ENCODE measurements around the gene LGALS7B. TPM values are rescaled to one million over a fixed set of nuclear protein-coding genes. Genes with fewer than 3 reads are reported as not detected.
"Not testable (repeated sequence)": the region's sequence is repeated elsewhere in the genome, so short reads cannot be mapped to it uniquely, and the experiment has no call there.

The LGALS7B gene
- total RNA-seq = 3.1 TPM

DNA sequence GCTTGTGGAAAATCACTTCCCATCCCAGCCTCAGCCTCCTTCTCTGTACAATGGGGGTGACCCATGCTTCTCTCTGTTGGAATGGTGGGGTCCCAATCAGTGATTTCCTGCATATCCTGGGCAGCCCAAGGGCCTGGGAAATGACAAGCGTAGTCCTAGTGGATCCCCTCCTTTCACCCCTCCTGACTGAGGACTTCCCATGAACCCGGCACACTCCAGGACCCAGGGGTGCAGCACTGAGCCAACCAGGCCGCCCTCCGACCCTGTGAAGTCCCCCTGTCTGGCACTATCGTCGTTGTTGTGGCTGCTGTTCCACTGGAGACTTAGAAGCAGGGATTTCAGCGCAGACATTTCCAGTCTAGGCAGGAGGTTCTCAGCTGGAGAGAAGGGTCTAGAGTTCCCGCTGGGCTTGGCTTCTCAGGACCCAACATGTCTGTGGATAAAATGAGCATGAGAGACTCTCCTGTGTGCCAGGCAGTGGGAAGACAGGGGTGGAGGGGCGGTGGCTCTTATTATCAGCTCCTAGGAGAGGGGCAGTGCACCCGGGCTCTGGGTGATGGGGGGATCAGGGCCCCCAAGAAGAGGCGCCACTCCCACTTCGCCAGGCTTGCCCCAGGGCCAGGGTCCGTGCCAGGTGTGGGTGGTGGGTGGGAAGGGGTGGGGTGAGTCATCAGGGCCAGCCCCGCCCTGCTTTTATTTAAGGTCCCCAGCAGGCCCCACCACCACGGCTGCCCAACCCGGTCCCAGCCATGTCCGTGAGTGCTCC lies at the start of gene LGALS7B:
Gene LGALS7B (plus strand): TSS at position 723 of the 766 bp plus-strand sequence. CDS start 27 bp downstream, at position 750.
- DNase-seq (ENCODE audit: low spot score) = no peak

DNA sequence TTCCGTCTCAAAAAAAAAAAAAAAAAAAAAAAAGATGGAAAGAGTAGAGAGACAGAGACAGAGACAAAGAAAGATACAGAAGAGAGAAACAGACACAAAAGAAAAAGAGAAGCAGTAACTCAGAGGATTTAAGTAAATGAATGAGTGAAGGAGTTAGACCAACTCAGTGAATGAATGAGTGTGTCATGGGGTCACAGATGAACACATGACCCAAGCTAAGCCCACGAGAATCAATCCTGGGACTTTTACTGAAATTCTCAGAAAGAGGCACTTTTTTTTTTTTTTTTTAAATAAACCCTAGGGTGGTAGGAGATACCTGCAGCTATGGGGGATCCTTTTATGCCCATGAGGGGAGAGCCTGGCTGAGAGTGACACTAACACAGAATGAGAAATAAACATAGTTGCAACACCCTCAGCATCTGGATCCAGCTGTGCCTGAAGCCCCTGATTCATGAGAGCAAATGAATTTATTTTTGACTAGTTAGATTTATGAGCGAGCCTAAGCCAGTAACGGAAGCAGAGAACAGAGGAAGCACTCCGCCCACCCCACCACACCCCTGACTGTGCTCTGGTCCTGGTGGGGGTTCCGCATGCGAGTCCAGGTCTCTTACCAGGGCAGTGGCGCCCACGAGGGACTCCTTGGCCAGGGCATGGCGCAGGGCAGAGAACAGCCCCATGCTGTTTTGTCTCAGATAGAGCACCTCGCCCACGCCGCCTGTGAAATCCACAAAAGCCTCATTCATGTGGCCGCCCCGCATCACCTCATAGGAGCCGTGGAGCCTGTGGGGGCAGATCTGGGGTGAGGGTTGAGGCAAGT lies 49.4 kb upstream of the LGALS7B start:
- no peak for DNase-seq (ENCODE audit: low spot score)

DNA sequence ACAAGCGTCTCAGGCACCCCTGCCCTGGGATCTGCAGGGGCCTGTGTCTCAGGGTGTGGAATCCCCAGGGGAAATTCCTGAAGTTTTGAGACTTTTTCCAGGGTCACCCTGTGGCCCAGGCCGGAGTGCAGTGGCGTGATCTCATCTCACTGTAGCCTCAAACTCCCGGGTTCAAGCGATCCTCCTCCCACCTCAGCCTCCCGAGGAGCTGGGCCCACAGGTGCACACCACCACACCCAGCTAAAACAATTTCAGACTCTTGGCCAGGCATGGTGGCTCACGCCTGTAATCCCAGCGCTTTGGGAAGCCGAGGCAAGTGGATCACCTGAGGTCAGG lies 48.8 kb upstream of the LGALS7B start:
- no peak for DNase-seq (ENCODE audit: low spot score)

DNA sequence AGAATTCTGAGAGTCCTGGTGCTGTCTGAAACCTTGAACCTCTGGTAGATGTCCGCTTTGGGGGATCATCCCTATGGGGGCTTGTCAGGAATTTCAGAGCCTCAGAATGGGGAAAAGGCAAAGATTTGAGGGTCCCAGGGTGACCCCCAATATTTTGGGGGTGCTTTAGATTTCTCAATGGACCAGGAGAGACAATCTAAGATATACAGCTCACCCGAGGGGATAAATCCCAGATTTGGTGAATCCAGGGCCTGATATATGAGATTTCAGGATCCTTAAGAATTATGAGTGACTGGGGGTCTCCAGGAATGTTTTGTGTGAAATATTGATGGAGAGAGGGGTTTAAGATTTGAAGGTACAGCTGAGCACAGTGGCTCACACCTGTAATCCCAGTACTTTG lies 48.1 kb upstream of the LGALS7B start:
- no peak for DNase-seq (ENCODE audit: low spot score)

DNA sequence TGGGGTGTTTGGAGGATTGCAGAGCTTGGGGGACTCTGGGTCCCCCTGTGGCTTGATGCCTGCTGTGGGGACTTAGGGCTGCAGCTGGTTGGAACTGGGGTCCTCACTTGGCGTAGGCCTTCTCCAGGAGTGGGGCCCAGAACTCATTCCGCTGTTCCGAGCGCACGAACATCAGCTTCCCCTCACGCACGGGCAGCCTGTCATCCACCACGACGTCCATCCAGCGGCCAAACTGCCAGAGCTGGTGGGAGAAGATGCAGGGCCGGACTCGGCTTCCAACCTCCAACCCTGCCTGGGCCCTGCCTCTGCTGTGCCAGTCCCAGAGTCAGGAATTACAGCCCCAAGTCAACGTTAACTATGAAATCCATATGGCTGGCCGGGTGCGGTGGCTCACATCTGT lies 47.3 kb upstream of the LGALS7B start:
- DNase-seq (ENCODE audit: low spot score) = no peak

DNA sequence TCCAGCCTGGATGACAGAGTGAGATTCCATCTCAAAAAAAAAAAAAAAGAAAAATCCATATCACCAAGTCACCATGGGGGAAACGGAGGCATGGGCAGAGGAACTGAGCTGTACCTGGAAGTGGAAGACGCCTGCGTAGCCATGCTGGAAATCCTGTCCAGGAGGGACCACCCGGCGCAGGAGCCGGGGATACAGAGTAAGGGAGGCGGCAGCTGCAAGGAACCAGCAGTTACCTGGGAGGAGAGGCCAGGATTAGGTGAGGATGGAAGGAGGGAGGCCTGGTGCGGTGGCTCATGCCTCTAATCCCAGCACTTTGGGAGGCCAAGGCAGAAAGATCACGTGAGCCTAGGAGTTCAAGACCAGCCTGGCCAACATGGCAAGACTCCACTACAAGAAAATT lies 46.7 kb upstream of the LGALS7B start:
- no peak for DNase-seq (ENCODE audit: low spot score)

DNA sequence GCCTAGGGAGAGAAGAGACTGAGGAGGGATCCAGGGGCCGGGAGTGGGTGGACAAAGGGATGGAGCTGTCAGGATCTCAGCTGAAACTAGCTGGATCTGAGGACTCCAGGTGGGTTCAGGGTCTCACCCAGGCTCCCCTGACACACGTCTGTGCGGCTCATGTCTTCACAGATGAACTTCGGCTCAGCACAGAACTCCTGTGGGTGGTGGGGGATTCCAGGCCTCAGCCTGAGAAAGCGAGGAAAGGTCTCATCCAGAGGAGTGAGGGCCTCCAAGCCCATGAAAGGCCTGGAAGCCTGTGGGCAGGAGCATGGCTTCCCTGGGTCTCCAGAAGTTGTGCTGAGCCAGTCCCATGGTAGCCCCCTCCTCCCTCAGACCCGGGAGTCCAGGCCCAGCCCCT lies 46.1 kb upstream of the LGALS7B start:
- no peak for DNase-seq (ENCODE audit: low spot score)

DNA sequence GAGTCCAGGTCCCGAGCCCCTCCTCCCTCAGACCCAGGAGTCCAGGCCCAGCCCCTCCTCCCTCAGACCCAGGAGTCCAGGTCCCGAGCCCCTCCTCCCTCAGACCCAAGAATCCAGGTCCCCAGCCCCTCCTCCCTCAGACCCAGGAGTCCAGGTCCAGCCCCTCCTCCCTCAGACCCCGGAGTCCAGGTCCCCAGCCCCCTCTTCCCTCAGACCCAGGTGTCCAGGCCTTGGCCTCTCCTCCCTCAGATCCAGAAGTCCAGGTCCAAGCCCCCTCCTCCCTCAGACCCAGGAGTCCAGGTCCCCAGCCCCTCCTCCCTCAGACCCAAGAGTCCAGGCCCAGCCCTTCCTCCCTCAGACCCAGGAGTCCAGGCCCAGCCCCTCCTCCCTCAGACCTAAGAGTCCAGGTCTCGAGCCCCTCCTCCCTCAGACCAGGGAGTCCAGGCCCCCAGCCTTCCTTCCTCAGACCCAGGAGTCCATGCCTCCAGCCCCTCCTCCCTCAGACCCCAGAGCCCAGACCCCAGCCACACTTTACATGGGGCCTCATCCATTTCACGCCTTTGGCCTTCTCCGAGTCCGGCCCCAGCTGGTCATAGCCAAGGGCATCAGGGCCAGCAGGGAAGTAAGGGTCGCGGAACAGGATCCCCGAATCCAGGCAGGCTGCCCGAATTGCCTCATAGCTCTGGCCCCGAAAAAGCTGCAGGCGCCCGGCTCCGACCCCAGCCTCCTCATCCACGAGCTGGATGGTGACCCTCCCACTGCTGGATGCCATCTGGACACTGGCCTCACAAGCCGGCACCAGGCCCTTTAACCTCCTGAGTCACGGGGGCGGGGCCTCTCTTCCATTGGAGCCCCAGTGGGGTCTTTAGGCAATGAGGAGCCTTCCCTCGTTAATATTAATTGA lies 45.4 kb upstream of the LGALS7B start:
- DNase-seq (ENCODE audit: low spot score) = no peak

DNA sequence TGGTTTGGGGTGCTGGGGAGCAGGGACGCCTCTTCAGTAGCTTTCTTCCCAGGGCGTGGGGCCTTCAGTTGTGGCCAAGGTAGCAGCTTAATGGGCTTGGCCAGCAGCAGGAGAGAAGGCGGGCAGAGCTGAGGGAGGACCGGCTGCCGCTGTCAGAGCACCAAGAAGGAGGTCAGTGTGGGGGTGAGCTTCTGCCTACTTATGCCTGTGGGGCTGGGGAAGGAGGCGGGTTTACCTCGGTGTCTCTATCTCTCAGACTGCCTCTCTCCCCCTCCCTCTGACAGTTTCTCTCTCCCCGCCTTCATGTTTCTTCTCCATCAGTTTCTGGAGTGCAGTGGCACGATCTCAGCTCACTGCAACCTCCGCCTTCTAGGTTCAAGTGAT lies 44.7 kb upstream of the LGALS7B start, which contains the start of gene CAPN12:
Gene CAPN12 (minus strand): TSS at position 177 of the 384 bp plus-strand sequence. CDS start 309 bp downstream, outside the sequence.
- no peak for DNase-seq (ENCODE audit: low spot score)

DNA sequence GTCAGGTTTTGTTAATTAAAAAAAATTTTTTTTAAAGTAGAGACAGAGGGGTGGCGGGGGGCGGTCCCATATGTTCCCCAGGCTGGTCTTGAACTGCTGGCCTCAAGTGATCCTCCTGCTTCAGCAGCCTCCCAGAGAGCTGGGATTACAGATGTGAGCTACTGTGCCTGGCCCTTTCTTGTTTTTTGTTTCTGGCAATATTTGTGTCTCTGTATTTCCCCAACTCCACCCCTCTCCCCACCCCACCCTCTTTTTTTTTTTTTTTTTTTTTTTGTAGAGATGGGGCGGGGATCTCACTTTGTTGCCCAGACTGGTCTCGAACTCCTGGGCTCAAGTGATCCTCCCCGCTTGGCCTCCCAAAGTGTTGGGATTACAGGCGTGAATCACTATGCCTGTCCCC lies 44.1 kb upstream of the LGALS7B start:
- DNase-seq (ENCODE audit: low spot score) = no peak

DNA sequence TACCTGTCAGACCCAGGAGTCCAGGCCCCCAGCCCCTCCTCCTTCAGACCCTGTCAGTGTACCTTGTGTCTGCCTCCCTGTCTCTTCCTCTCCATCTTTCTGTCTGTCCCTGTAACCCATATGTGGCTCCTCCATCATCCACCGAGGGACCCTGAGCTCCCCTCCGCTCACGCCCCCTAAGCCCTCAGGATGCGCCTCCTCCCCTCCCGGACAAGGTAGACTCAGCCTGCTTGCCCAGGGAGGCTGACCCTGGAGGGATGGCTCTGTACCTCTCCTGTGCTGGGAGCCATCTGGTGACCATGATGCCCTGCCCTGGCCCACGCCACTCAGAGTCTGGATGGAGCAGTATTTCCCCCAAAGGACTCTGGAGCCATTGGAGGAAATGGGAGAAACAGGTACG lies 43.7 kb upstream of the LGALS7B start:
- DNase-seq (ENCODE audit: low spot score) = no peak

DNA sequence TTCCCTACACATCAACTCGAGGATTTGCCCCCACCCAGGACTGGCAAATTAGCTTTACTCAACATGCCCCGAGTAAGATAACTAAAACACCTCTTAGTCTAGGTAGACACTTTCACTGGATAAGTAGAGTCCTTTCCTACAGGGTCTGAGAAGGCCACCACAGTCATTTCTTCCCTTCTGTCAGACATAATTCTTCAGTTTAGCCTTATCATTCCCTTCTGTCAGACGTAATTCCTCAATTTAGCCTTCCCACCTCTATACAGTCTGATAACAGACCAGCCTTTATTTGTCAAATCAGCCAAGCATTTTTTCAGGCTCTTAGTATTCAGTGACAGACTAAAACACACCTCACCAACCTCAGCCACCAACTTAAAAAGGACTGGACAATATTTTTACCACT lies 35.2 kb upstream of the LGALS7B start:
- DNase-seq (ENCODE audit: low spot score) = not testable (repeated sequence)

DNA sequence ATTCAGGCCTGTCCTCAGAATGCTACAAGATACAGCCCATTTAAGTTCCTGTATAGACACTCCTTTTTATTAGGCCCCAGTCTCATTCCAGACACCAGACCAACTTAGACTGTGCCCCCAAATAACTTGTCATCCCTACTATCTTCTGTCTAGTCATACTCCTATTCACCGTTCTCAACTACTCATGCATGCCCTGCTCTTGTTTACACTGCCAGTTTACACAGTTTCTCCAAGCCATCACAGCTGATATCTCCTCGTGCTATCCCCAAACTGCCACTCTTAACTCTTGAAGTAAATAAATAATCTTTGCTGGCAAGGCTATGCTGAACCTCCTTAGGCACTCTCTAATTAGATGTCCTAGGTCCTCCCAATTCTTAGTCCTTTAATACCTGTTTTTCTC lies 34.8 kb upstream of the LGALS7B start:
- not testable (repeated sequence) for DNase-seq (ENCODE audit: low spot score)

DNA sequence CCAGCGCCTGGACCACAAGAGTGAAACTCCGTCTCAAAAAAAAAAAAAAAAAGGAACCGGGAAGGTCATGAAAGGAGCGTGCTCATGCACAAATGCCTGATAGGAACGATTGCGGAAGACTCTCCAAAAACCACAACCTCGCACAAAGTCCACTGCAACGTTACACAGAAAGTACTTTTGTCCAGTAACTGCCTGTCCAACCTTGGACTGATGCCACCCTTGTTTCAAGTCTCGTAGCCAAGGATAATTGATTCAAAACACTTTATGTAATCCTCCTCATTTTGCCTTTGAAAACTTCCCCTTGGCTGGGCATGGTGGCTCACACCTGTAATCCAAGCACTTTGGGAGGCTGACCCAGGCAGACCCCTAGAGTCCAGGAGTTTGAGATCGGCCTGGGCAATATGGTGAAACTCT lies 29.4 kb upstream of the LGALS7B start:
- peak; percentile 92 for DNase-seq (ENCODE audit: low spot score)

DNA sequence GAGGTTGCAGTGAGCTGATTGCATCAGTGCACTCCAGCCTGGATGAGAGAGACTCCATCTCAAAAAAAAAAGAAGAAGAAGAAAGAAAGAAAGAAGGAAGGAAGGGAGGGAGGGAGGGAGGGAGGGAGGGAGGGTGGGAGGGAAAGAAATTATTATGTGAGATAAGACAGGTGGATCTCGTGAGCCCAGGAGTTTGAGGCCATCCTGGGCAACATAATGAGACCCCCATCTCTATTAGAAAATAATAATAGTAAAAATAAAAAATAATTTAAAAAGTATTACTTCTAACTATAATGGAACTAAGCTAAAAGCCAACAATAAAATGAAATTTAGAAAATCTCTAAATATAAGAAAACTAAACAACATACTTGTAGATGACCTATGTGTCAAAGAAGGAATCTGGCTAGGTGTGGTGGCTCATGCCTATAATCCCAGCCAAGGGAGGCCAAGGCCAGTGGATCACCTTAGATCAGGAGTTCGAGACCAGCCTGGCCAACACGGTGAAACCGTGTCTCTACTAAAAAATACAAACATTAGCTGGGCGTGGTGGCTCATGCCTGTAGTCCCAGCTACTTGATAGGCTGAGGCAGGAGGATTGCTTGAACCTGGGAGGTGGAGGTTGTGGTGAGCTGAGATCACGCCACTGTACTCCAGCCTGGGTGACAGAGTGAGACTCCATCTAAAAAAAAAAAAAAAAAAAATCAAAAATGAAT lies 28.0 kb upstream of the LGALS7B start:
- DNase-seq (ENCODE audit: low spot score) = not testable (repeated sequence)

DNA sequence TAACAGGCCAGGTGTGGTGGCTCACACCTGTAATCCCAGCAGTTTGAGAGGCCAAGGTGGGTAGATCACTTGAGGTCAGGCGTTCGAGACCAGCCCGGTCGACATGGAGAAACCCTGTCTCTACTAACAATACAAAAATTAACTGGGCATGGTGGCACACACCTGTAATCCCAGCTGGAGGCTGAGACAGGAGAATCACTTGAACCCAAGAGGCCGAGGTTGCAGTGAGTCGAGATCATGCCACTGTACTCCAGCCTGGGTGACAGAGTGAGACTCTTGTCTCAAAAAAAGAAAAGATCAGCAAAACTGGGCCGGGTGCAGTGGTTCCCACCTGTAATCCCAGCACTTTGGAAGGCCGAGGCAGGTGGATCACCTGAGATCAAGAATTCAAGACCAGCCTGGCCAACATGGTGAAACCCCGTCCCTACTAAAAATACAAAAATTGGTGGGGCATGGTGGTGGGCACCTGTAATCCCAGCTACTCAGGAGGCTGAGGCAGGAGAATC lies 27.1 kb upstream of the LGALS7B start:
- DNase-seq (ENCODE audit: low spot score) = not testable (repeated sequence)

DNA sequence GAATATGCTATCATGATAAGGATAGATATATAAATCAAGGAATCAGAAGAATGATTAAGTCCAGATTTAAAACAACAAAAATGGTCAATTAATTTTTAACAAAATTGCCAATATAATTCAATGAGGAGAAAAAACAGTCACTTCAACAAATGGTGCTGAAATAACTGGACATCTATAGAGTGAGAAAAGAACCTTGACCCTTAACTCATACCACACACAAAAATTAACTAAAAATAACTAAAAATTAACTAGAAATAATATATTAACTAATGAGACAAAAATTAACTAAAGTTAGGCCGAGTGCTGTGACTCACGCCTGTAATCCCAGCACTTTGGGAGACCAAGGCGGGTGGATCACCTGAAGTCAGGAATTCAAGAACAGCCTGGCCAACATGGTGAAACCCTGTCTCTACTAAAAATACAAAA lies 25.2 kb upstream of the LGALS7B start:
- DNase-seq (ENCODE audit: low spot score) = peak; percentile 38

DNA sequence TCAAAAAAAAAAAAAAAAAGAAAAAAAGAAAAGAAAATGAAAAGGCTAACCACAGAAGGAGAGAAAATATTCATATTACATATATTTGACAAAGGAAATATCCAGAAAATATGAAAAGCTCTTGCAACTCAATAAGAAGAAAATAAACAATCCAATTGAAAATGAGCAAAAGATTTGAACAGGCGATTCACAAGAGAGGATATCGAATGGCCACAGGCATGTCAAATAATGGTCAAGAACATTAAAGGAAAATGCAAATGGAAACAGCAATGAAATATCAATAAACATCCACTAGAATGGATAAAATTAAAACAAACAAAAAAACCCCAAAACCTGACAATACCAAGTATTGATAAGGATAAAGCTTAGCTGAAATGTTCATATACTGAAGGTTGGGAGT lies 23.8 kb upstream of the LGALS7B start:
- no peak for DNase-seq (ENCODE audit: low spot score)

DNA sequence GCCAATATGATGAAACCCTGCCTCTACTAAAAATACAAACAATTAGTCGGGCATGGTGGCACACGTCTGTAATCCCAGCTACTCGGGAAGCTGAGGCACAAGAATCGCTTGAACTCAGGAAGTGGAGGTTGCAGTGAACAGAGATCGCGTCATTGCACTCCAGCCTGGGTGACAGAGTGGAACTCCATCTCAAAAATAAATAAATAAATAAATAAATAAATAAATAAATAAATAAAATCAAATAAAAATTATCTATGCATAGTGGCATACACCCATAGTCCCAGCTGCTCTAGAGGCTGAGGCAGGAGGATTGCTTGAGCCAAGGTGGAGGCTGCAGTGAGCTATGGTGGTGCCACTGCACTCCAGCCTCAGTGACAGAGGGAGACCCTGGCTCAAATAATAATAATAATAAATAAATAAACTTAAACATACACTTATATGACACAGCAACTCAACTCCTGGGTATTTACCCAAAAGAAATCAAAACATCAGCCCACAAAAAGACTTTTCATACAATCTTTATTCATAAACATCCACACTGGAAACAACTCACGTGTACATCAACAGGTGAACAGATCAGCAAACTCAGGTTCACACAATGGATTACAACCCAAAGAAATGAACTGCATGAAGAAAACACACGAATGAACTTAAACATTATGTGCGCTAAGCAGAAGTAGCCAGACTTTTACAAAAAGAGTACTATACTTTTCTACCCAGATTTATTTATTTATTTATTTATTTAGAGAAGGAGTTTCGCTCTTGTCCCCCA lies 22.5 kb upstream of the LGALS7B start:
- no peak for DNase-seq (ENCODE audit: low spot score)

DNA sequence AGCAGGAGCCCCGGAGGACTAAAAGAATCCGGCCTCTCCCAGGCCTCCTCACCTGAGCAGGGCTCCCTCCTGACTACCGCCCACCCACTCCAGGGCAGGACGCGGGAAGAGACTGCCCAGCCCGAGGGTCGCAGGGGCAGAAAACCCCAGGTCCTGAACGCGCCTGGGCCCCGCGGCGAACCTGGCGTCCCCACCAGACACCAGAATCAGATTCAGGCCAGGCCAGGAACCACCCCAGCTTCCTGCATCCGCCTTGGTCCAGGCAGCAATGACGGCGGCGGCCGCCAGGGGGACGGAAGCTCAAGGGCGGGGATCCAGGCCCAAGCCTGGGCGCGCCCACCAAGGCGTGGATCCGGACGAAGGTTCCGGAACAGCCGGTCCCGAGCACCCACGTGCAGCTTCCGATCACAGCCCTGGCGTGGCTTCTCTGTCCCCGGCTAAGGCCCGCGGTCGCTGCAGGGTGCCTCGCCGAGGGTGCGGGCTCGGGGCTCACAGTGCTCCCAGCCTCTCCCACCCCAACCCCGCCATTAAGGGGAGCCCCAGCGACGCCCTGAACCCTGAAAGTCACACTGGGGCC lies 19.3 kb upstream of the LGALS7B start:
- DNase-seq (ENCODE audit: low spot score) = peak; percentile 87

All from mucosa of gallbladder (tissue), 1 donor.